Measurements from ENCODE around the gene SDCBP2.
"Not testable (repeated sequence)": the region's sequence is repeated elsewhere in the genome, so short reads cannot be mapped to it uniquely, and the experiment has no call there.

The SDCBP2 gene

DNA sequence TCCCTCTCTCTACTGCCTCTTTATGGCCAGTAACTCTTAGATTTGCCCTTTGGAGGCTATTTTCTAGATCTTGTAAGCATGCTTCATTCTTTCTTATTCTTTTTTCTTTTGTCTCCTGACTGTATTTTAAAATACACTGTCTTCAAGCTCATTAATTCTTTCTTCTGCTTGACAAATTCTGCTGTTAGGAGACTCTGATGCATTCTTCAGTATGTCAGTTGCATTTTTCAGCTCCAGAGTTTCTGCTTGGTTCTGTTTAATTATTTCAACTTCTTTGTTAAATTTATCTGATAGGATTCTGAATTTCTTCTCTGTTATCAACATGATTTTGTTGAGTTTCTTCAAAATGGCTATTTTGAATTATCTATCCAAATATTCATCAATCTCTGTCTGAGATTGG lies 25.0 kb upstream of the SDCBP2 start:
- no peak overlapping the region for H3K27ac ChIP-seq
- TF ChIP-seq, protein P1, sequence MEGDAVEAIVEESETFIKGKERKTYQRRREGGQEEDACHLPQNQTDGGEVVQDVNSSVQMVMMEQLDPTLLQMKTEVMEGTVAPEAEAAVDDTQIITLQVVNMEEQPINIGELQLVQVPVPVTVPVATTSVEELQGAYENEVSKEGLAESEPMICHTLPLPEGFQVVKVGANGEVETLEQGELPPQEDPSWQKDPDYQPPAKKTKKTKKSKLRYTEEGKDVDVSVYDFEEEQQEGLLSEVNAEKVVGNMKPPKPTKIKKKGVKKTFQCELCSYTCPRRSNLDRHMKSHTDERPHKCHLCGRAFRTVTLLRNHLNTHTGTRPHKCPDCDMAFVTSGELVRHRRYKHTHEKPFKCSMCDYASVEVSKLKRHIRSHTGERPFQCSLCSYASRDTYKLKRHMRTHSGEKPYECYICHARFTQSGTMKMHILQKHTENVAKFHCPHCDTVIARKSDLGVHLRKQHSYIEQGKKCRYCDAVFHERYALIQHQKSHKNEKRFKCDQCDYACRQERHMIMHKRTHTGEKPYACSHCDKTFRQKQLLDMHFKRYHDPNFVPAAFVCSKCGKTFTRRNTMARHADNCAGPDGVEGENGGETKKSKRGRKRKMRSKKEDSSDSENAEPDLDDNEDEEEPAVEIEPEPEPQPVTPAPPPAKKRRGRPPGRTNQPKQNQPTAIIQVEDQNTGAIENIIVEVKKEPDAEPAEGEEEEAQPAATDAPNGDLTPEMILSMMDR (conservative IDR thresholded peaks at IDR 0.05): no peak

DNA sequence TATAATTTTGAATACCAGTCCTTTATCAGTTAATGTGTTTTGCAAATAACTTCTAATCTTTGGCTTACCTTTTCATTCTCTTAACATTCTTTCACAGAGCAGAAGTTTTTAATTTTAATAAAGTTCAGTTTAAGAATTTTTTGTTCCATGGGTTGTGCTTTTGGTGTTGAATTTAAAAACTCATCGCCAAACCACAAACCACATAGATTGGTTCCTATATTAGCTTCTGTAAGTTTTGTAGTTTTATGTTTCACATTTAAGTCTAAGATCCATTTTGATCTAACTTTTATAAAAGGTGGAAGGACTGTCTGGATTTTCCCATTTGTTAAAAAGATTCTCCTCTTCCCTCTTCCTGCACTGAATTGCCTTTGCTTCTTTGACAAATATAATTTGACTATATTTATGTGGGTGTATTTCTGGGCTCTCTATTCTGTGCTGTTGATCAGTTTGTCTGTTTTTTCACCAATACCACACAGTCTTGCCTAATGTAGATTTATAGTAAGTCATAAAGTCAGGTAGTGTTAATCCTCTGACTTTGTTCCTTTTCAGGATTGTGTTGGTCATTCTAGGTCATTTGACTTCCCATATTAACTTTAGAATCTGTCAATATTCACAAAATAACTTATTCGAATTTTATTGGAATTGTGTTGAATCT lies 17.5 kb upstream of the SDCBP2 start:
- H3K27ac ChIP-seq: no peak overlapping the region
- TF ChIP-seq, protein P1 (conservative IDR thresholded peaks at IDR 0.05): no peak

DNA sequence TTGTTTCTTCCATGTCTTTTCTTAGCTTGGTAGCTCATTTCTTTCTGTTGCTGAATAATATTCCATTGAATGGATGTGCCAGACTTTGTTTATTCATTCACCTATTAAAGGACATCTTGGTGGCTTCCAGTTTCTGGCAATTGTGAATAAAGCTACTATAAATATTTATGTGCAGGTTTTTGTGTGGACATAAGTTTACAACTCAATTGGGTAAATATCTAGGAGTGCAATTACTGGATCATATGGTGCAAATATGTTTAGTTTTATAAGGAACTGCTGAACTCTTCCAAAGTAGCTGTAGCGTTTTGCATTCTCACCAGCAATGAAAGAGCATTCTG lies 16.8 kb upstream of the SDCBP2 start:
- H3K27ac ChIP-seq: no peak overlapping the region
- TF ChIP-seq, protein P1 (conservative IDR thresholded peaks at IDR 0.05): no peak

DNA sequence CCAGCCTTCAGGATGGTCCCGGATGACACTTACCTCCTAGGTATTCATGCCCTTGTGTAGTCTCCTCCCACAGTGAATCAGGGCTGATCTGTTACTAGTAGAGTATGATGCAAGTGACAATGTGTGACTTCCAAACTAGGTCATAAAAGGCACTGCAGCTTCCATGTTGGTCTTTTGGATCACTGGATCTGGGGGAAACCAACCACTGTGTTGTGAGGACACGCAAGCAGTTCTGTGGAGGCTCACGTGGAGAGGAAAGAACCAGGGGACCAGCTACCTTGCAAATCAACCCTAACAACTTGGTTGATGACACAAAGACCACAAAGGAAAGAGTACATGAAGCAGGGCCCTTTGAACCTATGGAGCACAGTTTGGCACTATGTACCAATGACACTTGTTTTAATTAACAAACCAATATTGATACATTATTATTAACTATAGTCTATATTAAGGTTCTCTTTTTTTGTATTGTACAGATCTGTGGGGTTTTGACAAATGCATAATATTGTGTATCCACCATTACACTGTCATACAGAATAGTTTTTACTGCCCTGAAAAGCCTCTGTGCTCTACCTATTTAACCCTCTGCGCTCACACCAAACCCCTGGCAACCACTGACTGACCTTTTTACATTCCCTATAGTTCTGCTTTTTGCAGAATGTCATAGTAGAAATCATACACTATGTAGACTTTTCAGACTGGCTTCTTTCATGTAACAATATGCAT lies 16.3 kb upstream of the SDCBP2 start:
- TF ChIP-seq, protein P1 (conservative IDR thresholded peaks at IDR 0.05): no peak
- no peak overlapping the region for H3K27ac ChIP-seq

DNA sequence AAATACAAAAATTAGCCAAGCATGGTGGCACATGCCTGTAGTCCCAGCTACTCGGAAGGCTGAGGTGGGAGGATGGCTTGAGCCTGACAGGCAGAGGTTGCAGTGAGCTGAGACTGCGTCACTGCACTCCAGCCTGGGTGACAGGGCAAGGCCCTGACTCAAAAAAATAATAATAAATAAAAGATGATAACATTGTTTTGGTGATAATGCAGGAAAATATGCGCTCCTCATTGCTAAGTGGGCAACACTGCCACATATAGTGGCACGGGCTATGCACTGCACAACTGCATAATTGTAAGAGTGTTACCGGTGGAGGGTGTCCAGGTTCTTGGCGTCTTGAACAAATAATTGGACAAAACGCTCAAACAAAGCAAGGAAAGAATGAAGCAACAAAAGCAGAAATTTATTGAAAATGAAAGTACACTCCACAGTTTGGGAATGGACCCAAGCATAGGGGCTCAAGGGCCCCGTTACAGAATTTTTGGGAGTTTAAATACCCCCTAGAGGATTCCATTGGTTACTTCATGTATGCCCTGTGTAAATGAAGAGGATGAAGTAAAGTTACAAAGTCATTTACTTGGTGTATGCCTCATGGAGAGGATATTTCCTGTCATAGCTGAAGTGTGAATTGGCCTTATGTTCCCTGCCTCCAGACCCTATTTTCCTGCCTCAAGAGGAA lies 14.6 kb upstream of the SDCBP2 start:
- H3K27ac ChIP-seq: not testable (repeated sequence)

DNA sequence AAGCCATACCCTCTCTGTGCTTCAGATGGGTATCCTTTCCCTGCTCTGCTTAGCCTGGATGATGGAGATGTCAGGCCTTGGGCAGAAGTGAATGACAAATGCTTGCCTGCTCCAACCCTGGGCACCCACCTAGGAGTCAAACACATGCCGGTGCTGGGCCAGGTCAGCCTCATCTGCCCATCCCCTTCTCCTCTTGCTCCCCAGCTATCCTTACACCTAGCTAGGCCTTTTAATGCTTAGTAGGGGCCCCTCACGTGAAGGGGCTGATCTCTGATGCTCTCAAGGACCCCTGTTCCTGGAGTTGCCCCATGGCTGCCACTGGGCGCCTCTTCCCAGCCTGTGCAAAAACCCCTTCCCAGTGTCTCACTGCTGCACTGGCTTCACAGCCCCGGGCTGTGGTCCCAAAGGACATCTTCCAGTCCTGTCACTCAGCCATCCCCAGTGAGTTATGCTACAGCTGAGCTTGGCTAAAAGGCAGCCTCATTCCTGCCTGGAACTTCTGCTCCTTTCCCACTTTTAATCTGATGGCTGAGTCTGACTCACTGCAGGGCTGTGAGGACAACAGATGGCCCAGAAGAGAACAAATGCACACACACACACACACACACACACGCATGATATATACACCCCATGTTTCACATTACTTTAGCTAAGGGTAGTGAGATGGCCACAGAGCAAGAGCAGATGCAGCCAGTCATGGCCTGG lies 12.8 kb upstream of the SDCBP2 start:
- H3K27ac ChIP-seq: no peak overlapping the region
- TF ChIP-seq, protein P1 (conservative IDR thresholded peaks at IDR 0.05): no peak

DNA sequence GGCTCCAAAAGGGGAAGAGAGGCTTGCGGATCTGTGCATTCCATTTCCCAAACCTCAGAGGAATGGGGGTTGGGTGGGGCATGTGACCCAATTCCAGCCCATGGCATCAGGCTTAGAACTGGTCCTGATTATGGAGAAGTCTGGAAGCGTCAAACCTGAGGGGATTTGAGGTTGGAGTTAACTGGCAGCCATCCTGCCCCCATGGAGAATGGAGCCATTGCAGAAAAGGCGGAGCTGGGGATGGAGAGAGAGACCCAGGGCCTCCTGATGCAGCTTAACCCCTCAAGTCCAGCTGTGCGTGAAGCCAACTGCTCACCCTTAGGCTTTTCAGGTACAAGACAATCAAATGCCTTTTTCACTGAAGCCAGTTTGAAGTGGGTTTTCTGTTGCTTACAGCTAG lies 9.9 kb upstream of the SDCBP2 start:
- TF ChIP-seq, protein P1 (conservative IDR thresholded peaks at IDR 0.05): no peak
- no peak overlapping the region for H3K27ac ChIP-seq
